GM23338 (cell line): ENCODE data around the gene RPS21.

ENCODE experiments used
- CREB1 ChIP-seq: fragments of 250-450 bp; sonication (Bioruptor Pico); IDR thresholded peaks from 2 replicates; pipeline ENCODE4 v1.5.0; 2020; ENCODE audit warnings: low read depth, mild to moderate bottlenecking, moderate library complexity
- EZH2phosphoT487 ChIP-seq: fragments of 200-600 bp; sonication (generic); IDR thresholded peaks from one replicate; pipeline ENCODE4 v1.8.1; 2018; ENCODE audit warnings: antibody characterized with exemption; ENCODE audit not compliant: unreplicated experiment
- JUNB ChIP-seq: IDR thresholded peaks from one replicate; pipeline ENCODE4 v1.6.1; 2016; ENCODE audit warnings: antibody characterized with exemption; ENCODE audit not compliant: unreplicated experiment
- ZNF114 ChIP-seq: fragments of 250-450 bp; sonication (Bioruptor Pico); IDR thresholded peaks from 2 replicates; pipeline ENCODE4 v1.5.0; 2020; ENCODE audit warnings: mild to moderate bottlenecking, moderate library complexity
- TF ChIP-seq, protein P1 (sequence below), 2 experiments: fragments of 200-600 bp in 1 of 2; sonication (generic) in 1 of 2; conservative IDR thresholded peaks; 2 replicates each; pipeline versions ENCODE4 v1.5.1 to v1.6.1; 2016 to 2017; ENCODE audit warnings: antibody characterized with exemption in 2 of 2, low read depth in 2 of 2, mild to moderate bottlenecking in 2 of 2, moderate library complexity in 1 of 2

DNA sequence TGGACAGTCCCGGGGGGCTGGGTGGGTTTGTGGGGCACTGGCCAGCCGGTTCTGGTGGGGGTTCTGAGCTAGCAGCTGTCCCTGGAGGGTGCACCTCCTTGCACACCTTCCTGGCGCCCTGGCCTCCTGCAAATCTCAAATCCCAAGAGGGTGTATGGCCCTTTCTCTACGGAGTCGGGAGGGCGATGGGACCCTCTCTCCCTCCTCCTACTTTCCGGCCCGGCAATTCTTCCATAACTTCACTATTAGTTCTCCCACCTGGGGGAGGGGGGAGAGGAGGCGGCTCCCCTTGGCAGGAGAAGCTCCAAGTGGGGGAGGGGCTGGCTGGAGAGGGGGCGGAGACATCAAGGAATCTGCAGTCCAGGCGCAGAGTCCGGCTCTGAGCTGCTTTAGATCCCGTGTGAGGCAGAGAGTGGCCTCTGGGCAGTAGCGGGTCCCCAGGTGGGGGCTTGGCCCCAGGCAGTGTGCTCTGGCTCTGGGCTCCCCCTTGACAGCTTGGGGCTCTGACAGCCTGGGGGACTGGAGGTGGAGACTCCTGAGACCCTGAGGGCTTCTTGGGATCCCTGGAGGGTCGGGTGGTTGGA, 18.4 kb upstream of the RPS21 start:
- no peak for TF ChIP-seq CREB1
- no peak for TF ChIP-seq JUNB
- no peak for TF ChIP-seq ZNF114 (CRISPR knock-in tag)
- TF ChIP-seq, protein P1, sequence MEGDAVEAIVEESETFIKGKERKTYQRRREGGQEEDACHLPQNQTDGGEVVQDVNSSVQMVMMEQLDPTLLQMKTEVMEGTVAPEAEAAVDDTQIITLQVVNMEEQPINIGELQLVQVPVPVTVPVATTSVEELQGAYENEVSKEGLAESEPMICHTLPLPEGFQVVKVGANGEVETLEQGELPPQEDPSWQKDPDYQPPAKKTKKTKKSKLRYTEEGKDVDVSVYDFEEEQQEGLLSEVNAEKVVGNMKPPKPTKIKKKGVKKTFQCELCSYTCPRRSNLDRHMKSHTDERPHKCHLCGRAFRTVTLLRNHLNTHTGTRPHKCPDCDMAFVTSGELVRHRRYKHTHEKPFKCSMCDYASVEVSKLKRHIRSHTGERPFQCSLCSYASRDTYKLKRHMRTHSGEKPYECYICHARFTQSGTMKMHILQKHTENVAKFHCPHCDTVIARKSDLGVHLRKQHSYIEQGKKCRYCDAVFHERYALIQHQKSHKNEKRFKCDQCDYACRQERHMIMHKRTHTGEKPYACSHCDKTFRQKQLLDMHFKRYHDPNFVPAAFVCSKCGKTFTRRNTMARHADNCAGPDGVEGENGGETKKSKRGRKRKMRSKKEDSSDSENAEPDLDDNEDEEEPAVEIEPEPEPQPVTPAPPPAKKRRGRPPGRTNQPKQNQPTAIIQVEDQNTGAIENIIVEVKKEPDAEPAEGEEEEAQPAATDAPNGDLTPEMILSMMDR (conservative IDR thresholded peaks at IDR 0.05; ENCODE audit: low read depth in 2 of 2): no peak
- TF ChIP-seq EZH2phosphoT487: no peak
